ENCODE measurements around the gene TBXAS1.

DNA sequence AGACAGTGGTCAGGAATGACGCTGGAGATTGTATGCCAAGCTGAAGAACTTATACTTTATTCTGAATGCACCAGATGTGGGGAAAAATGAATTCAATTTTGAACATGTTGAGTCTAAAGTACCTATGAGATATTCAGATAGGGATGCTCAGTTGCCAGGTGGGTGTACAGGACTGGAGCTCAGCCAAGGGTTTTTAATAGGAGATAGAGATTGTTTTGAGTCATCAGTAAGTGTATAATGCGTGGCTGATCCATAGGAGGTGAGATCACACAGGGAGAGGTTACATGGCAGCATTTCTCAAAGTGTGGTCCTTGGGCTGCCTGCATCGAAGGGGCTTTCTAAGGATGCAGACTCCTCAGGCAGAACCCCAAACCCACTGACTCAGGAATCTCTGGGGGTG lies 44.4 kb upstream of the TBXAS1 start:
- TF ChIP-seq, protein P1, sequence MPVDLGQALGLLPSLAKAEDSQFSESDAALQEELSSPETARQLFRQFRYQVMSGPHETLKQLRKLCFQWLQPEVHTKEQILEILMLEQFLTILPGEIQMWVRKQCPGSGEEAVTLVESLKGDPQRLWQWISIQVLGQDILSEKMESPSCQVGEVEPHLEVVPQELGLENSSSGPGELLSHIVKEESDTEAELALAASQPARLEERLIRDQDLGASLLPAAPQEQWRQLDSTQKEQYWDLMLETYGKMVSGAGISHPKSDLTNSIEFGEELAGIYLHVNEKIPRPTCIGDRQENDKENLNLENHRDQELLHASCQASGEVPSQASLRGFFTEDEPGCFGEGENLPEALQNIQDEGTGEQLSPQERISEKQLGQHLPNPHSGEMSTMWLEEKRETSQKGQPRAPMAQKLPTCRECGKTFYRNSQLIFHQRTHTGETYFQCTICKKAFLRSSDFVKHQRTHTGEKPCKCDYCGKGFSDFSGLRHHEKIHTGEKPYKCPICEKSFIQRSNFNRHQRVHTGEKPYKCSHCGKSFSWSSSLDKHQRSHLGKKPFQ (tag by site-specific recombination; IDR thresholded peaks at IDR 0.05), result no peak
- TF ChIP-seq BCL11A (tag by site-specific recombination; IDR thresholded peaks at IDR 0.05; ENCODE audit: low read depth) (no peak), ZNF175 (tag by site-specific recombination; IDR thresholded peaks at IDR 0.05) (no peak), ZNF23 (tag by site-specific recombination; IDR thresholded peaks at IDR 0.05; ENCODE audit: borderline replicate concordance) (no peak)
- TF ChIP-seq, protein P2, sequence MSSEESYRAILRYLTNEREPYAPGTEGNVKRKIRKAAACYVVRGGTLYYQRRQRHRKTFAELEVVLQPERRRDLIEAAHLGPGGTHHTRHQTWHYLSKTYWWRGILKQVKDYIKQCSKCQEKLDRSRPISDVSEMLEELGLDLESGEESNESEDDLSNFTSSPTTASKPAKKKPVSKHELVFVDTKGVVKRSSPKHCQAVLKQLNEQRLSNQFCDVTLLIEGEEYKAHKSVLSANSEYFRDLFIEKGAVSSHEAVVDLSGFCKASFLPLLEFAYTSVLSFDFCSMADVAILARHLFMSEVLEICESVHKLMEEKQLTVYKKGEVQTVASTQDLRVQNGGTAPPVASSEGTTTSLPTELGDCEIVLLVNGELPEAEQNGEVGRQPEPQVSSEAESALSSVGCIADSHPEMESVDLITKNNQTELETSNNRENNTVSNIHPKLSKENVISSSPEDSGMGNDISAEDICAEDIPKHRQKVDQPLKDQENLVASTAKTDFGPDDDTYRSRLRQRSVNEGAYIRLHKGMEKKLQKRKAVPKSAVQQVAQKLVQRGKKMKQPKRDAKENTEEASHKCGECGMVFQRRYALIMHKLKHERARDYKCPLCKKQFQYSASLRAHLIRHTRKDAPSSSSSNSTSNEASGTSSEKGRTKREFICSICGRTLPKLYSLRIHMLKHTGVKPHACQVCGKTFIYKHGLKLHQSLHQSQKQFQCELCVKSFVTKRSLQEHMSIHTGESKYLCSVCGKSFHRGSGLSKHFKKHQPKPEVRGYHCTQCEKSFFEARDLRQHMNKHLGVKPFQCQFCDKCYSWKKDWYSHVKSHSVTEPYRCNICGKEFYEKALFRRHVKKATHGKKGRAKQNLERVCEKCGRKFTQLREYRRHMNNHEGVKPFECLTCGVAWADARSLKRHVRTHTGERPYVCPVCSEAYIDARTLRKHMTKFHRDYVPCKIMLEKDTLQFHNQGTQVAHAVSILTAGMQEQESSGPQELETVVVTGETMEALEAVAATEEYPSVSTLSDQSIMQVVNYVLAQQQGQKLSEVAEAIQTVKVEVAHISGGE (tag by site-specific recombination; conservative IDR thresholded peaks at IDR 0.05; ENCODE audit: low read depth), result no peak
